DOHH2 (cell line): Measurements from ENCODE around the gene AGER.

Experiments used
- EZH2phosphoT487 ChIP-seq: fragments of 200-600 bp; sonication (generic); IDR thresholded peaks from 2 replicates; pipeline ENCODE4 v1.6.1; 2017; ENCODE audit warnings: borderline replicate concordance, mild to moderate bottlenecking, antibody characterized with exemption, low read length, moderate library complexity, mixed read lengths
- TF ChIP-seq, protein P1 (sequence below): fragments of 200-600 bp; sonication (generic); IDR thresholded peaks from one replicate; pipeline ENCODE4 v1.5.1; 2014; ENCODE audit warnings: antibody characterized with exemption, mild to moderate bottlenecking, low read depth, low read length; ENCODE audit not compliant: poor library complexity, severe bottlenecking

DNA sequence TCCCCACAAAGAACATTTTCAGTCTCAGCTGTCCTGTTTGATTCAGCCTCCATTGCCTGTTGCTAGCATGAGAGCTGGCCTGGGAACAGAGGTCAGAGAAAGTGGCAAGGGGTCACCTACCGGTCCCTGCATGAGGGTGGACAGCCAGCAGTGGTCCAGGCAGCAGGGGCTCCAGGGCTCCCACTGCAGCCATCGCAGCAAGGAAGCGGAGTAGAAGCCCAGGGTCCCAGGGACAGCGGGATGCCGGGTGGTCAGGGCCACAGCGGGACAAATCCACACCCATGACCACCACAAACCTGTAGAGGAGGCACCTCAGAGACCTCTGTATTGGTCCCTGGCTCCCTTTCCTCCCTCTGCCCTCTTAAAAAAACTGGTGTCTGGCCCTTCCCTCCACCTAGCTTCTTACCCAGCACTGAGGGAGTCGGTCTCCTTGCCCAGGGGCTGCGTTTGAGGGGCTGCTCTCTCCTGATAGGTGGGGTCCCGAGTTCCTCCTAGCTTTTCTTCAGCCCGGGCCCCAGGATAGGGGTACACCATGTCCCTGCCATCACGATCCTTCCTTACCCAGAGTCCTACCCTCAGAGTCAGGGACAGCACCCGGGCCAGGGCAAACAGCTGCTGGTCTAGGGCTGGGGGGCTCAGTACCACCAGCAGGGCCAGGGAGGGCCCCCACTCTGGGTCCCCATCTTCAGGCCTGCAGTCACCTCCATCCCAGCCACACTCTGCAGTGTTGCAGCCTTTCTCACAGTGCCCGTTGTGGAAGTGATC, 16.8 kb upstream of the AGER start:
- TF ChIP-seq, protein P1, sequence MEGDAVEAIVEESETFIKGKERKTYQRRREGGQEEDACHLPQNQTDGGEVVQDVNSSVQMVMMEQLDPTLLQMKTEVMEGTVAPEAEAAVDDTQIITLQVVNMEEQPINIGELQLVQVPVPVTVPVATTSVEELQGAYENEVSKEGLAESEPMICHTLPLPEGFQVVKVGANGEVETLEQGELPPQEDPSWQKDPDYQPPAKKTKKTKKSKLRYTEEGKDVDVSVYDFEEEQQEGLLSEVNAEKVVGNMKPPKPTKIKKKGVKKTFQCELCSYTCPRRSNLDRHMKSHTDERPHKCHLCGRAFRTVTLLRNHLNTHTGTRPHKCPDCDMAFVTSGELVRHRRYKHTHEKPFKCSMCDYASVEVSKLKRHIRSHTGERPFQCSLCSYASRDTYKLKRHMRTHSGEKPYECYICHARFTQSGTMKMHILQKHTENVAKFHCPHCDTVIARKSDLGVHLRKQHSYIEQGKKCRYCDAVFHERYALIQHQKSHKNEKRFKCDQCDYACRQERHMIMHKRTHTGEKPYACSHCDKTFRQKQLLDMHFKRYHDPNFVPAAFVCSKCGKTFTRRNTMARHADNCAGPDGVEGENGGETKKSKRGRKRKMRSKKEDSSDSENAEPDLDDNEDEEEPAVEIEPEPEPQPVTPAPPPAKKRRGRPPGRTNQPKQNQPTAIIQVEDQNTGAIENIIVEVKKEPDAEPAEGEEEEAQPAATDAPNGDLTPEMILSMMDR, result no peak
- no peak for TF ChIP-seq EZH2phosphoT487
